K562 (cell line): ENCODE data around the gene HIF1A. TPM values are rescaled to one million over a fixed set of nuclear protein-coding genes. Genes with fewer than 3 reads are reported as not detected.

ENCODE experiments used
- ATAC-seq: fragments of 200-7000 bp; cut with Tn5 transposase; 3 replicates; pipeline ENCODE4 v1.9.1; 2020; ENCODE audit warnings: moderate library complexity
- BruUV-seq: library from RNA; stranded (reverse); fragments of 400-500 nt; replicated peaks from 2 replicates; lab custom pipeline; 2021; lab: Mats Ljungman, UMichigan
- CTCF ChIA-PET: fragments of 300-600 bp; formaldehyde crosslinking; extraction: SDS; loops from one replicate; lab custom pipeline; 2021; ENCODE audit warnings: low intra/inter-chr PET ratio; lab: Yijun Ruan, JAX
- POLR2A ChIA-PET: fragments of 300-600, 350-650 bp; sonication (Branson Sonifier 250); formaldehyde crosslinking; extraction: SDS; loops from one replicate; lab custom pipeline; 2021; ENCODE audit warnings: antibody characterized with exemption, inconsistent platforms; lab: Yijun Ruan, JAX
- DNase-seq, 4 experiments: peaks; one replicate each; pipeline versions ENCODE4 v3.0.0 to v3.0.0-alpha.2; 2011 to 2018; ENCODE audit warnings: low spot score in 3 of 4, mixed read lengths in 3 of 4; ENCODE audit errors: extremely low read depth in 1 of 4
- FAIRE-seq: peaks from 2 replicates; lab custom pipeline; 2011; peaks lifted over from hg19 to GRCh38; lab: Jason Lieb, UNC
- H2AFZ ChIP-seq: 2 replicates; pipeline ENCODE4 v1.6.0; 2011; ENCODE audit warnings: low read depth, low read length, control low read depth, inconsistent platforms
- H3K27ac ChIP-seq: fragments of 200-600 bp; 3 replicates; pipeline ENCODE4 v1.8.0; 2011; ENCODE audit warnings: low read depth, mild to moderate bottlenecking, control low read depth, inconsistent platforms, low read length, moderate library complexity, mixed read lengths; ENCODE audit errors: extremely low read depth
- H3K27me3 ChIP-seq, 2 experiments: fragments of 300-600 bp in 1 of 2; 2 replicates in 1 of 2; 3 replicates in 1 of 2; pipeline versions ENCODE4 v1.6.0 to v1.8.0; 2011; ENCODE audit warnings: inconsistent platforms in 2 of 2, low read length in 2 of 2, mild to moderate bottlenecking in 1 of 2, mixed read lengths in 1 of 2, moderate library complexity in 1 of 2; ENCODE audit not compliant: control insufficient read depth in 2 of 2, insufficient read depth in 2 of 2
- H3K36me3 ChIP-seq: fragments of 300-600 bp; 3 replicates; pipeline ENCODE4 v1.8.0; 2011; ENCODE audit warnings: mild to moderate bottlenecking, low read length, inconsistent platforms; ENCODE audit not compliant: control insufficient read depth, insufficient read depth
- H3K4me1 ChIP-seq, 2 experiments: fragments of 200-600 bp in 1 of 2; replicated peaks in 1 of 2; 2 replicates in 1 of 2; 3 replicates in 1 of 2; pipeline versions ENCODE4 v1.5.1 to v1.8.0; 2011; ENCODE audit warnings: inconsistent platforms in 2 of 2, low read length in 2 of 2, mild to moderate bottlenecking in 1 of 2, mixed read lengths in 1 of 2, moderate library complexity in 1 of 2; ENCODE audit not compliant: control insufficient read depth in 2 of 2, insufficient read depth in 2 of 2
- H3K4me2 ChIP-seq: 2 replicates; pipeline ENCODE4 v1.6.1; 2011; ENCODE audit warnings: low read length, control low read depth, inconsistent platforms, mixed read lengths; ENCODE audit not compliant: insufficient read depth
- H3K4me3 ChIP-seq: fragments of 200-600 bp; sonication (generic), shearing (Covaris generic); 2 replicates; pipeline ENCODE4 v1.5.1; 2016; ENCODE audit warnings: control low read depth, inconsistent platforms
- H3K79me2 ChIP-seq: fragments of 200-600 bp; 3 replicates; pipeline ENCODE4 v1.8.0; 2011; ENCODE audit warnings: low read length, inconsistent platforms; ENCODE audit not compliant: control insufficient read depth, insufficient read depth
- H3K9ac ChIP-seq, 2 experiments: 2 replicates each; pipeline versions ENCODE4 v1.6.0 to v1.6.1; 2011; ENCODE audit warnings: low read depth in 2 of 2, low read length in 2 of 2, control low read depth in 1 of 2, inconsistent platforms in 1 of 2, mild to moderate bottlenecking in 1 of 2, mixed read lengths in 1 of 2; ENCODE audit not compliant: insufficient read depth in 1 of 2
- H3K9me1 ChIP-seq: one replicate; pipeline ENCODE4 v1.6.0; 2011; ENCODE audit warnings: inconsistent platforms, mild to moderate bottlenecking, low read length, moderate library complexity; ENCODE audit not compliant: control insufficient read depth, insufficient read depth
- H3K9me3 ChIP-seq: replicated peaks from 2 replicates; pipeline ENCODE4 v1.5.1; 2011; ENCODE audit warnings: low read depth, low read length, inconsistent platforms; ENCODE audit not compliant: control insufficient read depth, insufficient read depth
- H4K20me1 ChIP-seq: replicated peaks from 2 replicates; pipeline ENCODE4 v1.6.1; 2011; ENCODE audit warnings: low read length, inconsistent platforms, mixed read lengths; ENCODE audit not compliant: control insufficient read depth, insufficient read depth
- BRCA1 ChIP-seq, 2 experiments: fragments of 450-650 bp in 1 of 2; sonication (generic) in 1 of 2; formaldehyde crosslinking in 1 of 2; IDR thresholded peaks; 2 replicates each; pipeline versions ENCODE4 v1.5.0 to v1.6.1; 2017 to 2020; ENCODE audit warnings: mild to moderate bottlenecking in 1 of 2, missing genetic modification reagents in 1 of 2
- SMARCC2 ChIP-seq: fragments of 450-650 bp; IDR thresholded peaks from 2 replicates; pipeline ENCODE4 v1.6.1; 2017; ENCODE audit warnings: antibody characterized with exemption, moderate library complexity, mild to moderate bottlenecking, low read depth
- TCF15 ChIP-seq: fragments of 250-450 bp; sonication (Bioruptor Pico); IDR thresholded peaks from 2 replicates; pipeline ENCODE4 v1.8.0; 2022; ENCODE audit warnings: moderate library complexity, mild to moderate bottlenecking, inconsistent platforms
- TOE1 ChIP-seq, 2 experiments: fragments of 450-650 bp in 1 of 2; sonication (generic) in 1 of 2; formaldehyde crosslinking in 1 of 2; IDR thresholded peaks; 2 replicates each; pipeline versions ENCODE4 v1.7.1 to v1.8.0; 2016 to 2022; ENCODE audit warnings: borderline replicate concordance in 2 of 2, mild to moderate bottlenecking in 2 of 2, antibody characterized with exemption in 1 of 2, inconsistent platforms in 1 of 2, low read depth in 1 of 2, missing genetic modification reagents in 1 of 2, moderate library complexity in 1 of 2
- ZC3H4 ChIP-seq: sonication (generic); formaldehyde crosslinking; IDR thresholded peaks from 2 replicates; pipeline ENCODE4 v1.9.0; 2021; ENCODE audit warnings: missing genetic modification reagents, borderline replicate concordance
- WGBS: fragments of 100-300 bp; shearing (Covaris generic); methylation state at CpG from one replicate; pipeline ENCODE4 v1.1.6; 2016; ENCODE audit warnings: low coverage, mixed read lengths; ENCODE audit not compliant: insufficient coverage; ENCODE audit errors: missing lambda C conversion rate; 5-methylcytosine and 5-hydroxymethylcytosine counted together
- in situ Hi-C: fragments of 300-500 bp; cut with MboI; formaldehyde crosslinking; loops from 4 replicates; pipeline ENCODE4 v1.15.0; 2018; ENCODE audit warnings: inconsistent platforms, mixed read lengths
- intact Hi-C: fragments of 100-400 bp; cut with micrococcal nuclease; formaldehyde crosslinking; loops from 2 replicates; pipeline ENCODE4 v1.14.2; 2022
- polyA plus RNA-seq, 8 experiments: library from polyadenylated mRNA; depleted of rRNA in 4 of 8; stranded (reverse) in 5 of 8; unstranded in 3 of 8; fragments of >200 nt; fragmentation: Nextera tagmentation in 2 of 8; fragmentation: Illumina TruSeq in 1 of 8; extraction: Ambion mirVana in 2 of 8; extraction: Trizol in 1 of 8; gene quantifications; 2 replicates each; pipeline versions ENCODE4 v1.2.1 to v1.2.3, GENCODE V29; 2011 to 2014; ENCODE audit warnings: inconsistent platforms in 1 of 8, missing spikeins in 1 of 8
- total RNA-seq, 7 experiments: library from RNA; depleted of rRNA in 6 of 7; stranded (reverse); fragments of >200 nt in 6 of 7; fragmentation: Illumina TruSeq in 2 of 7; extraction: Trizol in 2 of 7; gene quantifications; 2 replicates each; pipeline versions ENCODE4 v1.2.1 to v1.2.3, GENCODE V29; 2011 to 2021; ENCODE audit warnings: low replicate concordance in 1 of 7
- TF ChIP-seq, protein P1 (sequence below), 2 experiments: fragments of 450-650 bp; formaldehyde crosslinking in 1 of 2; IDR thresholded peaks; 2 replicates each; pipeline versions ENCODE4 v1.4.0 to v1.6.1; 2014 to 2020; ENCODE audit warnings: mild to moderate bottlenecking in 2 of 2, borderline replicate concordance in 1 of 2, low read depth in 1 of 2

The HIF1A gene
- total and polyA plus RNA-seq, 9 of the 15 experiments (the other 6 are each of a cell fraction or from before 2014, with no cell fraction given) = 5.9 to 35.3 (median 24.2) TPM

- TF ChIP-seq TCF15 (no peak), BRCA1 (IDR thresholded peaks at IDR 0.05) (no peak), BRCA1 (CRISPR knock-in tag; IDR thresholded peaks at IDR 0.05) (no peak)
These were observed 13.9 kb upstream of the HIF1A start (continued) for GRCh38 chr14:61681413-61681812.

- in situ Hi-C loops (no loop called here), intact Hi-C loops (no loop called here)
- Histone ChIP-seq H3K9ac (no peak overlapping the region), H3K4me1 (no peaks in the 10 kb centered on the region), H3K9me1 (no peaks in the 10 kb centered on the region), H3K4me2 (no peak overlapping the region), H3K36me3 (no peaks in the 10 kb centered on the region), H3K27me3 (peaks cover 8 to 9% of the 10 kb centered on the region in 2 experiments; a peak in 4 of 5 replicates), H2AFZ (no peak overlapping the region), H3K79me2 (no peaks in the 10 kb centered on the region), H3K4me3 (no peak overlapping the region), H3K9me3 (no peaks in the 10 kb centered on the region), H3K27ac (no peak overlapping the region), H4K20me1 (no peaks in the 10 kb centered on the region)
- FAIRE-seq (no peak), ATAC-seq (no peak), DNase-seq (no peak)
- no TSS peak for BruUV-seq
- POLR2A ChIA-PET = no interaction called here
- WGBS = 8% methylated on average over 2 of the region's 2 CpGs
- TF ChIP-seq ZC3H4 (CRISPR knock-in tag) = no peak
- no peak for TF ChIP-seq SMARCC2
- TF ChIP-seq, protein P1, sequence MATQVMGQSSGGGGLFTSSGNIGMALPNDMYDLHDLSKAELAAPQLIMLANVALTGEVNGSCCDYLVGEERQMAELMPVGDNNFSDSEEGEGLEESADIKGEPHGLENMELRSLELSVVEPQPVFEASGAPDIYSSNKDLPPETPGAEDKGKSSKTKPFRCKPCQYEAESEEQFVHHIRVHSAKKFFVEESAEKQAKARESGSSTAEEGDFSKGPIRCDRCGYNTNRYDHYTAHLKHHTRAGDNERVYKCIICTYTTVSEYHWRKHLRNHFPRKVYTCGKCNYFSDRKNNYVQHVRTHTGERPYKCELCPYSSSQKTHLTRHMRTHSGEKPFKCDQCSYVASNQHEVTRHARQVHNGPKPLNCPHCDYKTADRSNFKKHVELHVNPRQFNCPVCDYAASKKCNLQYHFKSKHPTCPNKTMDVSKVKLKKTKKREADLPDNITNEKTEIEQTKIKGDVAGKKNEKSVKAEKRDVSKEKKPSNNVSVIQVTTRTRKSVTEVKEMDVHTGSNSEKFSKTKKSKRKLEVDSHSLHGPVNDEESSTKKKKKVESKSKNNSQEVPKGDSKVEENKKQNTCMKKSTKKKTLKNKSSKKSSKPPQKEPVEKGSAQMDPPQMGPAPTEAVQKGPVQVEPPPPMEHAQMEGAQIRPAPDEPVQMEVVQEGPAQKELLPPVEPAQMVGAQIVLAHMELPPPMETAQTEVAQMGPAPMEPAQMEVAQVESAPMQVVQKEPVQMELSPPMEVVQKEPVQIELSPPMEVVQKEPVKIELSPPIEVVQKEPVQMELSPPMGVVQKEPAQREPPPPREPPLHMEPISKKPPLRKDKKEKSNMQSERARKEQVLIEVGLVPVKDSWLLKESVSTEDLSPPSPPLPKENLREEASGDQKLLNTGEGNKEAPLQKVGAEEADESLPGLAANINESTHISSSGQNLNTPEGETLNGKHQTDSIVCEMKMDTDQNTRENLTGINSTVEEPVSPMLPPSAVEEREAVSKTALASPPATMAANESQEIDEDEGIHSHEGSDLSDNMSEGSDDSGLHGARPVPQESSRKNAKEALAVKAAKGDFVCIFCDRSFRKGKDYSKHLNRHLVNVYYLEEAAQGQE (IDR thresholded peaks at IDR 0.05; ENCODE audit: borderline replicate concordance) = peak; percentile 53
- TF ChIP-seq, protein P1 (CRISPR knock-in tag; IDR thresholded peaks at IDR 0.05; ENCODE audit: low read depth) = no peak
- TF ChIP-seq TOE1 (IDR thresholded peaks at IDR 0.05; ENCODE audit: borderline replicate concordance) = no peak
- TF ChIP-seq TOE1 (CRISPR knock-in tag; IDR thresholded peaks at IDR 0.05; ENCODE audit: borderline replicate concordance, low read depth) = no peak
- CTCF ChIA-PET = no interaction called here
These were observed 12.2 kb upstream of the HIF1A start for GRCh38 chr14:61683108-61683507.
